ENCODE measurements around the gene RXFP2. TPM values are rescaled to one million over a fixed set of nuclear protein-coding genes. Genes with fewer than 3 reads are reported as not detected.

Gene RXFP2
- total RNA-seq, 1 donor from 2014 or later, result not detected

DNA sequence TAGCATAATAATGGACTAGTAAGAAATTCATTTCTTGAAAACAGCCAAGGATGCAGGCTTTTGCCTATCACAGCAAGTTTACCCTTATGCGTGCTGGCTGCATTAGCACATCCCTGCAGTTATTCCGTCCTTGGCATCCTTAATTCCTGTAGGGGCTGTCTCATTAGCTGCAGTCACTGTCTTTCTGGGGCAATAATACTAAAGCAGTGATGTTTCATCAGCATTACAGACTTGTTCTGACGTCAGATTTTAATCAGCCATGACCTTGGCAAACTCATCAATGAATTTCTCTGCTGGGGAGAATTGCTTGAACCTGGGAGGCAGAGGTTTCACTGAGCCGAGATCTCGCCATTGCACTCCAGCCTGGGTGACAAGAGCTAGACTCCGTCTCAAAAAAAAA, 103.7 kb downstream of the RXFP2 start:
- TF ChIP-seq, protein P1, sequence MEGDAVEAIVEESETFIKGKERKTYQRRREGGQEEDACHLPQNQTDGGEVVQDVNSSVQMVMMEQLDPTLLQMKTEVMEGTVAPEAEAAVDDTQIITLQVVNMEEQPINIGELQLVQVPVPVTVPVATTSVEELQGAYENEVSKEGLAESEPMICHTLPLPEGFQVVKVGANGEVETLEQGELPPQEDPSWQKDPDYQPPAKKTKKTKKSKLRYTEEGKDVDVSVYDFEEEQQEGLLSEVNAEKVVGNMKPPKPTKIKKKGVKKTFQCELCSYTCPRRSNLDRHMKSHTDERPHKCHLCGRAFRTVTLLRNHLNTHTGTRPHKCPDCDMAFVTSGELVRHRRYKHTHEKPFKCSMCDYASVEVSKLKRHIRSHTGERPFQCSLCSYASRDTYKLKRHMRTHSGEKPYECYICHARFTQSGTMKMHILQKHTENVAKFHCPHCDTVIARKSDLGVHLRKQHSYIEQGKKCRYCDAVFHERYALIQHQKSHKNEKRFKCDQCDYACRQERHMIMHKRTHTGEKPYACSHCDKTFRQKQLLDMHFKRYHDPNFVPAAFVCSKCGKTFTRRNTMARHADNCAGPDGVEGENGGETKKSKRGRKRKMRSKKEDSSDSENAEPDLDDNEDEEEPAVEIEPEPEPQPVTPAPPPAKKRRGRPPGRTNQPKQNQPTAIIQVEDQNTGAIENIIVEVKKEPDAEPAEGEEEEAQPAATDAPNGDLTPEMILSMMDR (IDR thresholded peaks at IDR 0.05), result no peak
- H3K4me3 ChIP-seq, result no peak overlapping the region
- no peaks in the 10 kb centered on the region for H3K9me3 ChIP-seq
- no peaks in the 10 kb centered on the region for H3K36me3 ChIP-seq
- no peaks in the 10 kb centered on the region for H3K27me3 ChIP-seq
- no peak overlapping the region for H3K27ac ChIP-seq
- DNase-seq (ENCODE audit: low spot score in 2 of 2), result no peak
- H3K4me1 ChIP-seq, result peaks cover 0 to 2% of the 10 kb centered on the region in 2 donors
- intact Hi-C loops (cut with DNase I), result no loop called here

GRCh38 chr13:31846182-31846938, 107.0 kb downstream of the RXFP2 start:
- intact Hi-C loops (cut with DNase I), result loop anchor here (2.0 to 5.0 kb wide), 2 partner anchors 50 to 466 kb away; no protein-coding TSS in a partner anchor
- peaks cover 0 to 2% of the 10 kb centered on the region in 2 donors for H3K4me1 ChIP-seq
- H3K4me3 ChIP-seq, result peak overlapping the region; percentile 65 to 97
- TF ChIP-seq, protein P1 (IDR thresholded peaks at IDR 0.05), result no peak
- H3K9me3 ChIP-seq, result no peaks in the 10 kb centered on the region
- H3K27ac ChIP-seq, result peak overlapping the region; percentile 89 to 93
- peak; percentile 60 to 94 for DNase-seq (ENCODE audit: low spot score in 2 of 2)
- no peaks in the 10 kb centered on the region for H3K27me3 ChIP-seq
- H3K36me3 ChIP-seq, result no peaks in the 10 kb centered on the region

DNA sequence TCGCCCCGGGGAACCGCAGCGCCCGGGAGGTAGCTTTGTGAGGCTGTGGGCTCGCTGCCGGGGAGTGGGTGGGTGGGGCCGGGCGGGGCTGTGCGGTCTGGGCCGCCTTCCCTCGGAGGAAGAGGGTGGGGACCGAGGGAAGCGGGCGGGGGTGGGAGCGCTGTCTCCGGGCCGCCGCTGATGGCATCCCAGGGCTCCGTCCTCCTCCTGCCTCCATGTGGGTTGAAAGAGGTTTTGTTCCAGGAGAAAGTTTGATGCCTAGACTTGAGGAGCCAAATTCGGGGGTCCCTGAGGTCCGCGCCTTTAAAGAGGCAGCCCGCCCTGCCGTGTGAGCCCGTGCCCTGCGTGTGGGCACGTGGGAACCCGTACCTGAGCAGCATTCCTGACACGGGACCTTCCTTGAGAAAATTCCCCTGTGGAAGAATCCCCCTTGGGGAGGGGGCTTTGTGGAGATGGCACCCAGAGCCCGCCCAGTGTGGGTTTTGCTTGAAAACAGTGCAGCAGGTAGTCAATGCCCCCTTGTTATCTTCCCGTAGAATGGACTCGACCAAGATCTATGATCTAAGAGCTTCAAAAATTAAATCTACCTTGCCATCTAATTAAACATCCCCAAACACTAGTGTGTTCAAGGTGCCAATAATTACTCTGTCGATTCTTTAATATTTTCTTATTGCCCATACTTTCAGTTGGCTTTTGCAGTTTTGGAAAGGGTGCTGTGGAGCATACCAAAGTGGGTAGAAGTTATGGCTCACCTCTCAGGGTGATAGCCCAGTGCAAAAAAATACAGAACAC, 107.8 kb downstream of the RXFP2 start:
- Histone ChIP-seq H3K9me3 (no peaks in the 10 kb centered on the region), H3K27me3 (no peaks in the 10 kb centered on the region), H3K4me1 (peaks cover 0 to 2% of the 10 kb centered on the region in 2 donors), H3K27ac (peak overlapping the region; percentile 89 to 93), H3K36me3 (no peaks in the 10 kb centered on the region), H3K4me3 (peak overlapping the region; percentile 65 to 97)
- intact Hi-C loops (cut with DNase I), result loop anchor here (2.0 to 5.0 kb wide), 2 partner anchors 50 to 465 kb away; no protein-coding TSS in a partner anchor
- TF ChIP-seq, protein P1 (IDR thresholded peaks at IDR 0.05), result no peak
- no peak for DNase-seq (ENCODE audit: low spot score in 2 of 2)

GRCh38 chr13:31848621-31849020, 109.3 kb downstream of the RXFP2 start:
- Histone ChIP-seq H3K4me3 (no peak overlapping the region), H3K4me1 (peaks cover 0 to 2% of the 10 kb centered on the region in 2 donors), H3K36me3 (no peaks in the 10 kb centered on the region), H3K27ac (no peak overlapping the region), H3K27me3 (no peaks in the 10 kb centered on the region), H3K9me3 (no peaks in the 10 kb centered on the region)
- intact Hi-C loops (cut with DNase I), result loop anchor here (5.0 kb wide), 1 partner anchor 464 kb away; no protein-coding TSS in a partner anchor
- TF ChIP-seq, protein P1 (IDR thresholded peaks at IDR 0.05), result no peak
- DNase-seq (ENCODE audit: low spot score in 2 of 2), result no peak

GRCh38 chr13:31849206-31849605, 109.9 kb downstream of the RXFP2 start:
- no peaks in the 10 kb centered on the region for H3K36me3 ChIP-seq
- intact Hi-C loops (cut with DNase I), result loop anchor here (5.0 kb wide), 1 partner anchor 463 kb away; no protein-coding TSS in a partner anchor
- TF ChIP-seq, protein P1 (IDR thresholded peaks at IDR 0.05), result no peak

More at GRCh38 chr13:31849206-31849605, 109.9 kb downstream of the RXFP2 start:
- H3K4me3 ChIP-seq, result no peak overlapping the region
- H3K27me3 ChIP-seq, result no peaks in the 10 kb centered on the region
- H3K27ac ChIP-seq, result no peak overlapping the region
- no peaks in the 10 kb centered on the region for H3K9me3 ChIP-seq
- DNase-seq (ENCODE audit: low spot score in 2 of 2), result no peak
- peaks cover 0 to 2% of the 10 kb centered on the region in 2 donors for H3K4me1 ChIP-seq

All from ascending aorta (tissue), 2 donors.